ENCODE results near the gene DCLK2.

The DCLK2 gene

GRCh38 chr4:150217192-150217591 is 138.9 kb downstream of the DCLK2 start:
- Histone ChIP-seq H2AFZ (ENCODE audit: low read depth) (no peak overlapping the region), H3K27ac (no peak overlapping the region), H3K36me3 (ENCODE audit: insufficient read depth) (no peaks in the 10 kb centered on the region), H3K4me2 (no peak overlapping the region), H3K79me2 (ENCODE audit: insufficient read depth, low read depth) (no peaks in the 10 kb centered on the region), H3K4me3 (IDR thresholded peaks at IDR 0.05; ENCODE audit: insufficient read depth, low read depth, low read length) (no peak overlapping the region), H3K27me3 (ENCODE audit: insufficient read depth, low read depth) (no peaks in the 10 kb centered on the region), H3K9ac (no peak overlapping the region), H3K4me1 (ENCODE audit: low read depth, poor library complexity, severe bottlenecking) (peaks cover 28% of the 10 kb centered on the region), H4K20me1 (ENCODE audit: insufficient read depth) (no peaks in the 10 kb centered on the region)
- TF ChIP-seq, protein P1, sequence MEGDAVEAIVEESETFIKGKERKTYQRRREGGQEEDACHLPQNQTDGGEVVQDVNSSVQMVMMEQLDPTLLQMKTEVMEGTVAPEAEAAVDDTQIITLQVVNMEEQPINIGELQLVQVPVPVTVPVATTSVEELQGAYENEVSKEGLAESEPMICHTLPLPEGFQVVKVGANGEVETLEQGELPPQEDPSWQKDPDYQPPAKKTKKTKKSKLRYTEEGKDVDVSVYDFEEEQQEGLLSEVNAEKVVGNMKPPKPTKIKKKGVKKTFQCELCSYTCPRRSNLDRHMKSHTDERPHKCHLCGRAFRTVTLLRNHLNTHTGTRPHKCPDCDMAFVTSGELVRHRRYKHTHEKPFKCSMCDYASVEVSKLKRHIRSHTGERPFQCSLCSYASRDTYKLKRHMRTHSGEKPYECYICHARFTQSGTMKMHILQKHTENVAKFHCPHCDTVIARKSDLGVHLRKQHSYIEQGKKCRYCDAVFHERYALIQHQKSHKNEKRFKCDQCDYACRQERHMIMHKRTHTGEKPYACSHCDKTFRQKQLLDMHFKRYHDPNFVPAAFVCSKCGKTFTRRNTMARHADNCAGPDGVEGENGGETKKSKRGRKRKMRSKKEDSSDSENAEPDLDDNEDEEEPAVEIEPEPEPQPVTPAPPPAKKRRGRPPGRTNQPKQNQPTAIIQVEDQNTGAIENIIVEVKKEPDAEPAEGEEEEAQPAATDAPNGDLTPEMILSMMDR (conservative IDR thresholded peaks at IDR 0.05; ENCODE audit: low read depth, low read length), result no peak

DNA sequence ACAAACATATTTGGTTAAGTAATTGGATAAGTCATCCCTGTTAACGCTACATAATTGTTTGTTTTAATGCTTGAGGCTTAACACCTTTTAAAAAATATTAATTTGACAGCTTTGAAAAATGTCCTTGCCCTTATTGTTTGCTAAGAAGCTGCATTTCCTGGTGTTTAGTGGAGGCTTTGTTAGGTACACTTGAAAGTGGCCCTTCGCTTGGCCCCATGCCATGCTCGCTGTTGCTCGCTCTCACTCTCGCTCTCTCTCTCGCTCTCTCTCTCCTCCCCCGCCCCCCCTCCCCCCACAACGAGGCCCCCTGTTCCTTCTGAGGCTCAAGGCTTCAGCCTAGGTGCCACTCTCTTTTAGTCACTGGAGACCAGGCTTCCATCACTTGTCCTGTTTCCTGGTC is 139.6 kb downstream of the DCLK2 start:
- H2AFZ ChIP-seq (ENCODE audit: low read depth), result no peak overlapping the region

DNA sequence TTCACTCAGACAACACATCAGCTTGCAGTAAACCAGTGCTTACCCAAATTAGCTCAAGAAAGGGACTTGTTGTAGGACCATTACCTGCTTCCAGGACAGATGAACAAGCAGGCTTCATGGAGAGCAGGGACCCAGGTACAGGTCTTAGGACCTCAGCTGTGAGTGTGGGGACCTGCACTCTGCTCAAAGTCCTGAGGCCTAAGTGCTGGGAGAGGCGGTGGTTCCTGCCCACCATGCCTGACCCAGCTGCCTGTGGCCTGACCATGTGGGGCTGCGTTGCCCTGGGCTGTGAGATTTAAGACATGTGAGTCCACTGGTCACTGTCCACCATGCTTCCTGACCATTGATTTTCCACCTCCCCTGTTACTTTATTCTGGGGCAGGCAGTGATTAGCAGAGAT is 140.2 kb downstream of the DCLK2 start:
- H3K27ac ChIP-seq, result no peak overlapping the region
- H3K36me3 ChIP-seq (ENCODE audit: insufficient read depth), result no peaks in the 10 kb centered on the region
- H3K4me1 ChIP-seq (ENCODE audit: low read depth, poor library complexity, severe bottlenecking), result peaks cover 15% of the 10 kb centered on the region
- no peak overlapping the region for H3K4me3 ChIP-seq (IDR thresholded peaks at IDR 0.05; ENCODE audit: insufficient read depth, low read depth, low read length)
- H3K79me2 ChIP-seq (ENCODE audit: insufficient read depth, low read depth), result no peaks in the 10 kb centered on the region
- H4K20me1 ChIP-seq (ENCODE audit: insufficient read depth), result no peaks in the 10 kb centered on the region
- H3K9ac ChIP-seq, result no peak overlapping the region
- H3K27me3 ChIP-seq (ENCODE audit: insufficient read depth, low read depth), result no peaks in the 10 kb centered on the region
- TF ChIP-seq, protein P1 (conservative IDR thresholded peaks at IDR 0.05; ENCODE audit: low read depth, low read length), result no peak
- no peak overlapping the region for H2AFZ ChIP-seq (ENCODE audit: low read depth)
- no peak overlapping the region for H3K4me2 ChIP-seq

More for the DNA sequence above, 139.6 kb downstream of the DCLK2 start:
- peaks cover 22% of the 10 kb centered on the region for H3K4me1 ChIP-seq (ENCODE audit: low read depth, poor library complexity, severe bottlenecking)
- no peak overlapping the region for H3K27ac ChIP-seq
- no peak overlapping the region for H3K4me2 ChIP-seq
- H3K79me2 ChIP-seq (ENCODE audit: insufficient read depth, low read depth), result no peaks in the 10 kb centered on the region
- no peaks in the 10 kb centered on the region for H3K36me3 ChIP-seq (ENCODE audit: insufficient read depth)
- H4K20me1 ChIP-seq (ENCODE audit: insufficient read depth), result no peaks in the 10 kb centered on the region
- no peak overlapping the region for H3K4me3 ChIP-seq (IDR thresholded peaks at IDR 0.05; ENCODE audit: insufficient read depth, low read depth, low read length)
- no peak overlapping the region for H3K9ac ChIP-seq
- no peaks in the 10 kb centered on the region for H3K27me3 ChIP-seq (ENCODE audit: insufficient read depth, low read depth)
- TF ChIP-seq, protein P1 (conservative IDR thresholded peaks at IDR 0.05; ENCODE audit: low read depth, low read length), result no peak

- no peaks in the 10 kb centered on the region for H4K20me1 ChIP-seq (ENCODE audit: insufficient read depth)
- H3K4me1 ChIP-seq (ENCODE audit: low read depth, poor library complexity, severe bottlenecking), result peaks cover 1% of the 10 kb centered on the region
- no peak overlapping the region for H3K4me3 ChIP-seq (IDR thresholded peaks at IDR 0.05; ENCODE audit: insufficient read depth, low read depth, low read length)
- no peak overlapping the region for H2AFZ ChIP-seq (ENCODE audit: low read depth)
- H3K4me2 ChIP-seq, result no peak overlapping the region
- no peaks in the 10 kb centered on the region for H3K27me3 ChIP-seq (ENCODE audit: insufficient read depth, low read depth)
- H3K36me3 ChIP-seq (ENCODE audit: insufficient read depth), result no peaks in the 10 kb centered on the region
- H3K79me2 ChIP-seq (ENCODE audit: insufficient read depth, low read depth), result no peaks in the 10 kb centered on the region
- H3K27ac ChIP-seq, result no peak overlapping the region
- no peak overlapping the region for H3K9ac ChIP-seq
- TF ChIP-seq, protein P1 (conservative IDR thresholded peaks at IDR 0.05; ENCODE audit: low read depth, low read length), result no peak
Observed at GRCh38 chr4:150219841-150220240, 141.6 kb downstream of the DCLK2 start.
